Lung (tissue), 12 donors: ENCODE data around the gene CNTFR. TPM values are rescaled to one million over a fixed set of nuclear protein-coding genes. Genes with fewer than 3 reads are reported as not detected.

Experiments used
- ATAC-seq: fragments of 200-7000 bp; cut with Tn5 transposase; one replicate; pipeline ENCODE4 v1.9.1; 2020; ENCODE audit warnings: moderate number of reproducible peaks; ENCODE audit not compliant: insufficient read depth, low FRiP score
- DNase-seq, 3 donors: peaks; one replicate each; pipeline ENCODE4 v3.0.0-alpha.2; 2013 to 2017
- H3K27ac ChIP-seq, 2 donors: one replicate each; pipeline ENCODE4 v1.5.1; 2013; ENCODE audit warnings: mild to moderate bottlenecking in 2 of 2, moderate library complexity in 2 of 2, control low read depth in 1 of 2, inconsistent platforms in 1 of 2, low read depth in 1 of 2, low read length in 1 of 2
- H3K27me3 ChIP-seq, 3 donors: one replicate each; pipeline ENCODE4 v1.5.1; 2013; ENCODE audit warnings: low read length in 2 of 3; ENCODE audit not compliant: control insufficient read depth in 3 of 3, insufficient read depth in 3 of 3
- H3K36me3 ChIP-seq, 4 donors: one replicate each; pipeline ENCODE4 v1.5.1; 2013; ENCODE audit warnings: low read length in 4 of 4, mild to moderate bottlenecking in 1 of 4, moderate library complexity in 1 of 4; ENCODE audit not compliant: control insufficient read depth in 4 of 4, insufficient read depth in 4 of 4
- H3K4me1 ChIP-seq, 5 donors: one replicate each; pipeline ENCODE4 v1.5.1; 2013; ENCODE audit warnings: low read length in 5 of 5, mild to moderate bottlenecking in 2 of 5, moderate library complexity in 1 of 5; ENCODE audit not compliant: control insufficient read depth in 5 of 5, insufficient read depth in 5 of 5
- H3K4me3 ChIP-seq: one replicate; pipeline ENCODE4 v1.5.1; 2013; ENCODE audit warnings: mild to moderate bottlenecking, control low read depth, moderate library complexity
- H3K9ac ChIP-seq, 2 donors: one replicate each; pipeline ENCODE4 v1.5.1; 2013; ENCODE audit warnings: low read length in 2 of 2, control low read depth in 1 of 2; ENCODE audit not compliant: insufficient read depth in 1 of 2
- H3K9me3 ChIP-seq, 4 donors: one replicate each; pipeline ENCODE4 v1.5.1; 2013; ENCODE audit warnings: low read length in 3 of 4, mild to moderate bottlenecking in 1 of 4, moderate library complexity in 1 of 4; ENCODE audit not compliant: control insufficient read depth in 4 of 4, insufficient read depth in 3 of 4
- WGBS, 2 donors: extraction: QIAGEN DNeasy Blood & Tissue Kit; methylation state at CpG; one replicate each; pipeline ENCODE4 v1.1.7; 2013; 5-methylcytosine and 5-hydroxymethylcytosine counted together
- polyA plus RNA-seq, 2 donors: library from polyadenylated mRNA; stranded (reverse); fragments of 200-250 nt; gene quantifications; one replicate each; pipeline ENCODE4 v1.2.1, GENCODE V29; 2013
- total RNA-seq, 2 donors: library from RNA; depleted of rRNA in 1 of 2; stranded (reverse); fragments of >200 nt in 1 of 2; gene quantifications; one replicate each; pipeline ENCODE4 v1.2.1, GENCODE V29; 2014 to 2021
- TF ChIP-seq, protein P1 (sequence below): IDR thresholded peaks from 2 replicates; pipeline ENCODE4 v1.5.1; 2012; ENCODE audit warnings: mild to moderate bottlenecking; ENCODE audit errors: control extremely low read depth, extremely low read depth
- donor health status: control.
- donor health status: control.
- donor health status: Bipolar disorder and iron deficiency.
- donor health status: healthy.
- donor health status: DM: yes; HTN: yes; CAD: no.

CNTFR gene
- total and polyA plus RNA-seq, 4 donors: 0.42 to 3.3 (median 1.3) TPM

GRCh38 chr9:34501889-34502425 lies 87.6 kb downstream of the CNTFR start:
- H3K4me1 ChIP-seq: peaks cover 0 to 13% (median 12%) of the 10 kb centered on the region in 5 donors
- no peak overlapping the region for H3K9ac ChIP-seq
- no peak overlapping the region for H3K4me3 ChIP-seq
- WGBS, 2 donors: 30 to 48% methylated on average over 5 of the region's 5 CpGs
- no peak overlapping the region for H3K27ac ChIP-seq
- DNase-seq: peak; percentile 86 to 92 (median 87)
- ATAC-seq: peak; percentile 40
- TF ChIP-seq, protein P1, sequence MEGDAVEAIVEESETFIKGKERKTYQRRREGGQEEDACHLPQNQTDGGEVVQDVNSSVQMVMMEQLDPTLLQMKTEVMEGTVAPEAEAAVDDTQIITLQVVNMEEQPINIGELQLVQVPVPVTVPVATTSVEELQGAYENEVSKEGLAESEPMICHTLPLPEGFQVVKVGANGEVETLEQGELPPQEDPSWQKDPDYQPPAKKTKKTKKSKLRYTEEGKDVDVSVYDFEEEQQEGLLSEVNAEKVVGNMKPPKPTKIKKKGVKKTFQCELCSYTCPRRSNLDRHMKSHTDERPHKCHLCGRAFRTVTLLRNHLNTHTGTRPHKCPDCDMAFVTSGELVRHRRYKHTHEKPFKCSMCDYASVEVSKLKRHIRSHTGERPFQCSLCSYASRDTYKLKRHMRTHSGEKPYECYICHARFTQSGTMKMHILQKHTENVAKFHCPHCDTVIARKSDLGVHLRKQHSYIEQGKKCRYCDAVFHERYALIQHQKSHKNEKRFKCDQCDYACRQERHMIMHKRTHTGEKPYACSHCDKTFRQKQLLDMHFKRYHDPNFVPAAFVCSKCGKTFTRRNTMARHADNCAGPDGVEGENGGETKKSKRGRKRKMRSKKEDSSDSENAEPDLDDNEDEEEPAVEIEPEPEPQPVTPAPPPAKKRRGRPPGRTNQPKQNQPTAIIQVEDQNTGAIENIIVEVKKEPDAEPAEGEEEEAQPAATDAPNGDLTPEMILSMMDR: no peak
- H3K27me3 ChIP-seq: peaks cover 0 to 4% (median 0%) of the 10 kb centered on the region in 3 donors
- no peaks in the 10 kb centered on the region for H3K9me3 ChIP-seq
- H3K36me3 ChIP-seq: no peaks in the 10 kb centered on the region

Other genes with a start within 250 kb of the CNTFR start
- gene MYORG, start 212.8 kb downstream of the CNTFR start, total RNA-seq: 10 to 100 TPM in 1 of 2 donors, 1 to 10 TPM in 1; 6.6 to 12.2 TPM
- 1 to 10 TPM; 1.4 to 3.1 TPM for gene MYORG, start 212.8 kb downstream of the CNTFR start, polyA plus RNA-seq
- gene FAM219A, start 131.2 kb downstream of the CNTFR start, total RNA-seq: 10 to 100 TPM in 1 of 2 donors, 1 to 10 TPM in 1; 8.5 to 28.3 TPM
- 10 to 100 TPM; 10.3 to 16.4 TPM for gene FAM219A, start 131.2 kb downstream of the CNTFR start, polyA plus RNA-seq
- 10 to 100 TPM; 12.8 to 26.2 TPM for gene DNAI1, start 130.9 kb downstream of the CNTFR start, total RNA-seq
- gene DNAI1, start 130.9 kb downstream of the CNTFR start, polyA plus RNA-seq: 1 to 10 TPM; 4.6 to 5.6 TPM
- gene ENHO, start 66.7 kb downstream of the CNTFR start, total RNA-seq: under 1 TPM; 0.55 to 0.85 TPM
- gene ENHO, start 66.7 kb downstream of the CNTFR start, polyA plus RNA-seq: 1 to 10 TPM in 1 of 2 donors, under 1 TPM in 1; 0.29 to 1.4 TPM
- gene RPP25L, start 22.4 kb upstream of the CNTFR start, total RNA-seq: 10 to 100 TPM; 17.0 to 21.9 TPM
- gene RPP25L, start 22.4 kb upstream of the CNTFR start, polyA plus RNA-seq: 10 to 100 TPM; 29.6 to 32.6 TPM
- 10 to 100 TPM; 39.8 to 86.3 TPM for gene DCTN3, start 30.8 kb upstream of the CNTFR start, total RNA-seq
- 10 to 100 TPM; 66.0 to 74.6 TPM for gene DCTN3, start 30.8 kb upstream of the CNTFR start, polyA plus RNA-seq
- gene ARID3C, start 39.3 kb upstream of the CNTFR start, total RNA-seq: not detected
- not detected for gene ARID3C, start 39.3 kb upstream of the CNTFR start, polyA plus RNA-seq
- gene SIGMAR1, start 48.1 kb upstream of the CNTFR start, total RNA-seq: 10 to 100 TPM; 26.0 to 64.1 TPM
- 10 to 100 TPM; 62.5 to 72.0 TPM for gene SIGMAR1, start 48.1 kb upstream of the CNTFR start, polyA plus RNA-seq
- 10 to 100 TPM; 44.1 to 53.0 TPM for gene GALT, start 57.0 kb upstream of the CNTFR start, total RNA-seq
- 10 to 100 TPM; 23.9 to 38.7 TPM for gene GALT, start 57.0 kb upstream of the CNTFR start, polyA plus RNA-seq
- 10 to 100 TPM; 14.5 to 30.5 TPM for gene IL11RA, start 62.5 kb upstream of the CNTFR start, total RNA-seq
- 10 to 100 TPM in 1 of 2 donors, 1 to 10 TPM in 1; 5.5 to 10.7 TPM for gene IL11RA, start 62.5 kb upstream of the CNTFR start, polyA plus RNA-seq
- gene CCL27, start 72.9 kb upstream of the CNTFR start, total RNA-seq: under 1 TPM in 1 of 2 donors, not detected in 1; 0.55 TPM
- under 1 TPM in 1 of 2 donors, not detected in 1; 0.05 TPM for gene CCL27, start 72.9 kb upstream of the CNTFR start, polyA plus RNA-seq
- gene CCL19, start 101.6 kb upstream of the CNTFR start, total RNA-seq: 10 to 100 TPM; 19.9 to 33.2 TPM
- gene CCL19, start 101.6 kb upstream of the CNTFR start, polyA plus RNA-seq: 10 to 100 TPM in 1 of 2 donors, 1 to 10 TPM in 1; 6.5 to 81.5 TPM
- gene CCL21, start 120.4 kb upstream of the CNTFR start, total RNA-seq: 100 to 1,000 TPM in 1 of 2 donors, 10 to 100 TPM in 1; 67.3 to 473 TPM
- 100 to 1,000 TPM; 140 to 223 TPM for gene CCL21, start 120.4 kb upstream of the CNTFR start, polyA plus RNA-seq